H9 (cell line): ENCODE data around the gene CELF3. TPM values are rescaled to one million over a fixed set of nuclear protein-coding genes. Genes with fewer than 3 reads are reported as not detected.

Source experiments
- DNase-seq: peaks from one replicate; pipeline ENCODE4 v3.0.0-alpha.2; 2017
- H2AFZ ChIP-seq: one replicate; pipeline ENCODE4 v1.6.1; 2013; ENCODE audit warnings: mild to moderate bottlenecking, low read length, control low read depth, moderate library complexity
- H2AK5ac ChIP-seq: 2 replicates; pipeline ENCODE4 v1.6.1; 2013; ENCODE audit warnings: low read length, control low read depth, mixed read lengths; ENCODE audit not compliant: insufficient read length
- H2BK120ac ChIP-seq: one replicate; pipeline ENCODE4 v1.6.1; 2013; ENCODE audit warnings: low read depth, mild to moderate bottlenecking, low read length, control low read depth, inconsistent platforms; ENCODE audit not compliant: poor library complexity, severe bottlenecking
- H2BK12ac ChIP-seq: 2 replicates; pipeline ENCODE4 v1.6.1; 2013; ENCODE audit warnings: low read length, control low read depth, mixed read lengths, low read depth; ENCODE audit not compliant: insufficient read length
- H2BK15ac ChIP-seq: 2 replicates; pipeline ENCODE4 v1.6.1; 2013; ENCODE audit warnings: low read depth, low read length, control low read depth
- H2BK20ac ChIP-seq: one replicate; pipeline ENCODE4 v1.6.1; 2013; ENCODE audit warnings: low read depth, mild to moderate bottlenecking, low read length, control low read depth, inconsistent platforms; ENCODE audit not compliant: poor library complexity, severe bottlenecking
- H2BK5ac ChIP-seq: 2 replicates; pipeline ENCODE4 v1.6.1; 2013; ENCODE audit warnings: low read length, control low read depth, mixed read lengths; ENCODE audit not compliant: insufficient read length
- H3K14ac ChIP-seq: 2 replicates; pipeline ENCODE4 v1.6.1; 2013; ENCODE audit warnings: low read length, control low read depth; ENCODE audit not compliant: insufficient read depth
- H3K18ac ChIP-seq: 2 replicates; pipeline ENCODE4 v1.6.1; 2013; ENCODE audit warnings: low read depth, mild to moderate bottlenecking, mixed read lengths, low read length, control low read depth; ENCODE audit not compliant: insufficient read length
- H3K23ac ChIP-seq: 2 replicates; pipeline ENCODE4 v1.6.1; 2013; ENCODE audit warnings: low read length, control low read depth, mixed read lengths, low read depth; ENCODE audit not compliant: insufficient read length
- H3K23me2 ChIP-seq: 2 replicates; pipeline ENCODE4 v1.6.1; 2013; ENCODE audit warnings: low read depth, mild to moderate bottlenecking, mixed read lengths, low read length, control low read depth; ENCODE audit not compliant: insufficient read length, poor library complexity, severe bottlenecking
- H3K27ac ChIP-seq: 2 replicates; pipeline ENCODE4 v1.5.1; 2013; ENCODE audit warnings: low read length, control low read depth, mixed read lengths, low read depth; ENCODE audit not compliant: insufficient read length
- H3K27me3 ChIP-seq: 2 replicates; pipeline ENCODE4 v1.6.1; 2013; ENCODE audit warnings: low read length, control low read depth, inconsistent platforms; ENCODE audit not compliant: insufficient read depth
- H3K4ac ChIP-seq: 2 replicates; pipeline ENCODE4 v1.6.1; 2013; ENCODE audit warnings: low read depth, mild to moderate bottlenecking, control low read depth, inconsistent platforms, low read length, moderate library complexity
- H3K4me1 ChIP-seq: 2 replicates; pipeline ENCODE4 v1.6.1; 2013; ENCODE audit warnings: low read length, control low read depth, inconsistent platforms; ENCODE audit not compliant: insufficient read depth
- H3K4me2 ChIP-seq: 2 replicates; pipeline ENCODE4 v1.6.1; 2013; ENCODE audit warnings: low read length, control low read depth, mixed read lengths; ENCODE audit not compliant: insufficient read length, insufficient read depth
- H3K56ac ChIP-seq: 2 replicates; pipeline ENCODE4 v1.6.1; 2013; ENCODE audit warnings: low read depth, mild to moderate bottlenecking, mixed read lengths, low read length, control low read depth; ENCODE audit not compliant: insufficient read length
- H3K79me1 ChIP-seq: 2 replicates; pipeline ENCODE4 v1.6.1; 2013; ENCODE audit warnings: low read depth, mild to moderate bottlenecking, moderate library complexity, low read length, control low read depth, inconsistent platforms; ENCODE audit not compliant: insufficient read depth, poor library complexity, severe bottlenecking
- H3K79me2 ChIP-seq: 2 replicates; pipeline ENCODE4 v1.6.1; 2013; ENCODE audit warnings: low read length, control low read depth, inconsistent platforms; ENCODE audit not compliant: insufficient read depth
- H3K9ac ChIP-seq: 2 replicates; pipeline ENCODE4 v1.6.1; 2013; ENCODE audit warnings: low read length, control low read depth, mixed read lengths; ENCODE audit not compliant: insufficient read length; ENCODE audit errors: extremely low read depth
- H3K9me3 ChIP-seq: one replicate; pipeline ENCODE4 v1.6.1; 2013; ENCODE audit warnings: low read depth, low read length, inconsistent platforms; ENCODE audit not compliant: control insufficient read depth
- H3T11ph ChIP-seq: one replicate; pipeline ENCODE4 v1.6.1; 2013; ENCODE audit warnings: mild to moderate bottlenecking, low read length, control low read depth, inconsistent platforms
- H4K20me1 ChIP-seq: one replicate; pipeline ENCODE4 v1.6.1; 2013; ENCODE audit not compliant: control insufficient read depth, insufficient read length, insufficient read depth
- H4K5ac ChIP-seq: 2 replicates; pipeline ENCODE4 v1.6.1; 2013; ENCODE audit warnings: low read depth, mild to moderate bottlenecking, mixed read lengths, low read length, control low read depth; ENCODE audit not compliant: insufficient read length
- H4K8ac ChIP-seq: replicated peaks from 2 replicates; pipeline ENCODE4 v1.6.1; 2013; ENCODE audit warnings: low read length, control low read depth, mixed read lengths, low read depth; ENCODE audit not compliant: insufficient read length
- H4K91ac ChIP-seq: 2 replicates; pipeline ENCODE4 v1.6.1; 2013; ENCODE audit warnings: low read depth, mild to moderate bottlenecking, moderate library complexity, mixed read lengths, low read length, control low read depth; ENCODE audit not compliant: insufficient read length
- H3K27ac Mint-ChIP-seq, 3 experiments: 2 replicates in 2 of 3; 3 replicates in 1 of 3; pipeline ENCODE4 v1.8.0; 2020 to 2021; ENCODE audit warnings: mixed read lengths in 3 of 3, mild to moderate bottlenecking in 1 of 3, moderate library complexity in 1 of 3
- H3K27me3 Mint-ChIP-seq: 2 replicates; pipeline ENCODE4 v1.8.0; 2021; ENCODE audit warnings: low read depth, mild to moderate bottlenecking, moderate library complexity, mixed read lengths
- H3K36me3 Mint-ChIP-seq, 3 experiments: 2 replicates in 2 of 3; 3 replicates in 1 of 3; pipeline ENCODE4 v1.8.0; 2020 to 2021; ENCODE audit warnings: low read depth in 3 of 3, mixed read lengths in 3 of 3; ENCODE audit not compliant: insufficient read depth in 1 of 3
- H3K4me1 Mint-ChIP-seq, 2 experiments: 2 replicates each; pipeline ENCODE4 v1.8.0; 2020; ENCODE audit warnings: mixed read lengths in 2 of 2
- H3K4me3 Mint-ChIP-seq, 2 experiments: 2 replicates in 1 of 2; 3 replicates in 1 of 2; pipeline ENCODE4 v1.8.0; 2020 to 2021; ENCODE audit warnings: mild to moderate bottlenecking in 2 of 2, mixed read lengths in 2 of 2, moderate library complexity in 1 of 2
- H3K9me3 Mint-ChIP-seq, 2 experiments: 2 replicates in 1 of 2; 3 replicates in 1 of 2; pipeline ENCODE4 v1.8.0; 2020; ENCODE audit warnings: mild to moderate bottlenecking in 2 of 2, mixed read lengths in 2 of 2, moderate library complexity in 1 of 2
- CTCF ChIP-seq: fragments of 200-600 bp; sonication (generic); conservative IDR thresholded peaks from 3 replicates; pipeline ENCODE4 v1.8.0; 2021; ENCODE audit warnings: antibody characterized with exemption, mild to moderate bottlenecking
- WGBS: extraction: QIAGEN DNeasy Blood & Tissue Kit; methylation state at CpG from one replicate; pipeline ENCODE4 v1.1.7; 2013; ENCODE audit warnings: missing lambda C conversion rate, low lambda C conversion rate, mixed read lengths; ENCODE audit not compliant: insufficient read length; ENCODE audit errors: extremely low coverage; 5-methylcytosine and 5-hydroxymethylcytosine counted together
- total RNA-seq: library from RNA; stranded (reverse); gene quantifications from 2 replicates; pipeline ENCODE4 v1.2.1, GENCODE V29; 2021

The CELF3 gene
- total RNA-seq, 1 experiment from 2014 or later, result 0.90 TPM

GRCh38 chr1:151739590-151740355, 23.2 kb upstream of the CELF3 start:
- Mint-ChIP-seq H3K9me3 (peaks cover 18 to 27% of the 10 kb centered on the region in 2 experiments), H3K36me3 (peaks cover 7 to 22% (median 18%) of the 10 kb centered on the region in 3 experiments; a peak in 5 of 7 replicates), H3K4me3 (no peak overlapping the region; a peak in 1 of 5 replicates), H3K4me1 (peaks cover 10 to 12% of the 10 kb centered on the region in 2 experiments), H3K27me3 (peaks cover 9% of the 10 kb centered on the region; the same call in 1 of the 2 replicates), H3K27ac (no peak overlapping the region; a peak in 1 of 7 replicates)
- Histone ChIP-seq H3K4ac (no peak overlapping the region), H3K27ac (no peak overlapping the region), H2BK15ac (no peak overlapping the region), H2BK5ac (no peak overlapping the region), H4K91ac (no peak overlapping the region), H3K23me2 (no peaks in the 10 kb centered on the region), H3K79me2 (no peaks in the 10 kb centered on the region), H3K23ac (no peak overlapping the region), H3K56ac (no peak overlapping the region), H2BK120ac (no peak overlapping the region), H4K5ac (no peak overlapping the region), H4K20me1 (no peaks in the 10 kb centered on the region), H3K4me2 (no peak overlapping the region), H3K9me3 (peaks cover 16% of the 10 kb centered on the region), H2BK12ac (no peak overlapping the region), H3K9ac (no peak overlapping the region), H2AFZ (no peak overlapping the region), H2BK20ac (no peak overlapping the region), H3K4me1 (no peaks in the 10 kb centered on the region), H3T11ph (no peak overlapping the region), H2AK5ac (no peak overlapping the region), H4K8ac (no peak overlapping the region), H3K18ac (no peak overlapping the region), H3K14ac (no peak overlapping the region), H3K27me3 (no peaks in the 10 kb centered on the region), H3K79me1 (no peaks in the 10 kb centered on the region)
- no CpG with 5 or more reads among the region's 3 CpGs for WGBS
- DNase-seq, result no peak
- TF ChIP-seq CTCF, result no peak
